ENCODE results near the gene MICAL1. TPM values are rescaled to one million over a fixed set of nuclear protein-coding genes. Genes with fewer than 3 reads are reported as not detected.

MICAL1 gene
- total and polyA plus RNA-seq, 2 donors (not counting 3 experiments of a cell fraction or from before 2014, with no cell fraction given) = 36.5 to 39.4 TPM

GRCh38 chr6:109411034-109411433 lies 44.5 kb downstream of the MICAL1 start:
- Histone ChIP-seq H3K27me3 (ENCODE audit: control insufficient read depth in 2 of 2, insufficient read depth in 2 of 2, low read length in 2 of 2) (peaks cover 3 to 5% of the 10 kb centered on the region in 2 experiments), H3K4me2 (ENCODE audit: insufficient read depth, low read length) (no peak overlapping the region), H3K4me1 (ENCODE audit: control insufficient read depth, extremely low read depth, insufficient read depth, low read length) (no peaks in the 10 kb centered on the region), H4K20me1 (replicated peaks; ENCODE audit: control insufficient read depth, extremely low read depth, insufficient read depth, low read length) (no peaks in the 10 kb centered on the region), H3K27ac (ENCODE audit: insufficient read depth, low read depth, low read length) (no peak overlapping the region), H3K36me3 (ENCODE audit: control insufficient read depth in 2 of 2, extremely low read depth in 1 of 2, insufficient read depth in 2 of 2, low read length in 2 of 2) (no peaks in the 10 kb centered on the region), H3K4me3 (replicated peaks in 1 of 3; ENCODE audit: insufficient read depth in 1 of 3, low read depth in 1 of 3, low read length in 3 of 3) (no peak overlapping the region), H3K79me2 (ENCODE audit: control insufficient read depth, insufficient read depth, low read length) (no peaks in the 10 kb centered on the region), H3K9me1 (replicated peaks; ENCODE audit: control insufficient read depth, extremely low read depth, insufficient read depth, low read length) (no peaks in the 10 kb centered on the region), H3K9me3 (replicated peaks; ENCODE audit: control insufficient read depth, insufficient read depth, low read length) (no peaks in the 10 kb centered on the region), H3K9ac (replicated peaks; ENCODE audit: extremely low read depth, insufficient read depth, low read length) (no peak overlapping the region), H2AFZ (ENCODE audit: low read depth, low read length) (no peak overlapping the region)
- FAIRE-seq (no peak), DNase-seq (ENCODE audit: low read depth, low spot score) (no peak)
- no TSS peak for BruUV-seq (replicated peaks)
- TF ChIP-seq, protein P1, sequence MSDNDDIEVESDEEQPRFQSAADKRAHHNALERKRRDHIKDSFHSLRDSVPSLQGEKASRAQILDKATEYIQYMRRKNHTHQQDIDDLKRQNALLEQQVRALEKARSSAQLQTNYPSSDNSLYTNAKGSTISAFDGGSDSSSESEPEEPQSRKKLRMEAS (IDR thresholded peaks at IDR 0.05; ENCODE audit: insufficient read depth, insufficient read length) = no peak
- no peak for TF ChIP-seq JUN (IDR thresholded peaks at IDR 0.05; ENCODE audit: borderline replicate concordance, insufficient read depth, insufficient read length, low read depth)
- no peak for TF ChIP-seq POLR2AphosphoS5 (IDR thresholded peaks at IDR 0.05; ENCODE audit: insufficient read depth, low read depth, low read length)
- TF ChIP-seq, protein P2, sequence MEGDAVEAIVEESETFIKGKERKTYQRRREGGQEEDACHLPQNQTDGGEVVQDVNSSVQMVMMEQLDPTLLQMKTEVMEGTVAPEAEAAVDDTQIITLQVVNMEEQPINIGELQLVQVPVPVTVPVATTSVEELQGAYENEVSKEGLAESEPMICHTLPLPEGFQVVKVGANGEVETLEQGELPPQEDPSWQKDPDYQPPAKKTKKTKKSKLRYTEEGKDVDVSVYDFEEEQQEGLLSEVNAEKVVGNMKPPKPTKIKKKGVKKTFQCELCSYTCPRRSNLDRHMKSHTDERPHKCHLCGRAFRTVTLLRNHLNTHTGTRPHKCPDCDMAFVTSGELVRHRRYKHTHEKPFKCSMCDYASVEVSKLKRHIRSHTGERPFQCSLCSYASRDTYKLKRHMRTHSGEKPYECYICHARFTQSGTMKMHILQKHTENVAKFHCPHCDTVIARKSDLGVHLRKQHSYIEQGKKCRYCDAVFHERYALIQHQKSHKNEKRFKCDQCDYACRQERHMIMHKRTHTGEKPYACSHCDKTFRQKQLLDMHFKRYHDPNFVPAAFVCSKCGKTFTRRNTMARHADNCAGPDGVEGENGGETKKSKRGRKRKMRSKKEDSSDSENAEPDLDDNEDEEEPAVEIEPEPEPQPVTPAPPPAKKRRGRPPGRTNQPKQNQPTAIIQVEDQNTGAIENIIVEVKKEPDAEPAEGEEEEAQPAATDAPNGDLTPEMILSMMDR (IDR thresholded peaks at IDR 0.05; ENCODE audit: extremely low read depth in 1 of 2, insufficient read depth in 1 of 2, low read depth in 1 of 2, low read length in 2 of 2) = no peak
- no peak for TF ChIP-seq EZH2 (IDR thresholded peaks at IDR 0.05; ENCODE audit: borderline replicate concordance, low read depth, low read length, severe bottlenecking)
- no peak for TF ChIP-seq POLR2A (IDR thresholded peaks at IDR 0.05; ENCODE audit: low read depth, low read length)
- TF ChIP-seq MYC (IDR thresholded peaks at IDR 0.05; ENCODE audit: low read depth, low read length) = no peak
- no peak for TF ChIP-seq FOS (IDR thresholded peaks at IDR 0.05; ENCODE audit: borderline replicate concordance, insufficient read depth, low read length)
- TF ChIP-seq GATA2 (IDR thresholded peaks at IDR 0.05; ENCODE audit: insufficient read depth, insufficient read length, low read depth, low read length) = no peak
- CTCF ChIA-PET = no interaction called here
- POLR2A ChIA-PET = no interaction called here
- dilution Hi-C loops (cut with MboI; ENCODE audit: extremely low pct_ligation_motif_present, low sequenced_read_pairs) = no loop called here
- intact Hi-C loops (cut with micrococcal nuclease) = no loop called here
